DOHH2 (cell line): ENCODE data around the gene DDX60.
A peak's percentile ranks its signal among the peaks of the same experiment; 100 is the strongest.

Experiments
- H3F3A ChIP-seq: fragments of 200-600 bp; sonication (generic), shearing (Covaris generic); 2 replicates; pipeline ENCODE4 v1.6.0; 2016; ENCODE audit warnings: antibody characterized with exemption, mild to moderate bottlenecking; ENCODE audit not compliant: control insufficient read depth, insufficient read depth
- H3K27ac ChIP-seq: fragments of 200-600 bp; sonication (generic); 2 replicates; pipeline ENCODE4 v1.5.1; 2014; ENCODE audit warnings: low read depth, mild to moderate bottlenecking, low read length, moderate library complexity
- H3K27me3 ChIP-seq: fragments of 200-600 bp; sonication (generic); 2 replicates; pipeline ENCODE4 v1.6.1; 2014; ENCODE audit warnings: mild to moderate bottlenecking, low read length, mixed read lengths; ENCODE audit not compliant: control insufficient read depth
- H3K36me3 ChIP-seq: fragments of 200-600 bp; sonication (generic); 2 replicates; pipeline ENCODE4 v1.6.1; 2014; ENCODE audit warnings: mild to moderate bottlenecking, low read length, moderate library complexity, mixed read lengths; ENCODE audit not compliant: control insufficient read depth
- H3K4me1 ChIP-seq: fragments of 200-600 bp; sonication (generic); 2 replicates; pipeline ENCODE4 v1.6.1; 2014; ENCODE audit warnings: mild to moderate bottlenecking, low read length, mixed read lengths; ENCODE audit not compliant: control insufficient read depth
- H3K4me2 ChIP-seq: fragments of 200-600 bp; sonication (generic); 2 replicates; pipeline ENCODE4 v1.6.0; 2014; ENCODE audit warnings: mild to moderate bottlenecking, low read length, moderate library complexity
- H3K4me3 ChIP-seq: fragments of 200-600 bp; sonication (generic); 2 replicates; pipeline ENCODE4 v1.5.1; 2014; ENCODE audit warnings: mild to moderate bottlenecking, low read length, mixed read lengths
- H3K79me2 ChIP-seq: fragments of 200-600 bp; sonication (generic); 2 replicates; pipeline ENCODE4 v1.6.1; 2014; ENCODE audit warnings: mild to moderate bottlenecking, low read length, mixed read lengths; ENCODE audit not compliant: control insufficient read depth
- H3K9me2 ChIP-seq: fragments of 200-600 bp; sonication (generic); replicated peaks from 2 replicates; pipeline ENCODE4 v1.6.1; 2014; ENCODE audit warnings: mild to moderate bottlenecking, low read length, mixed read lengths; ENCODE audit not compliant: control insufficient read depth
- H3K9me3 ChIP-seq: fragments of 200-600 bp; sonication (generic); 2 replicates; pipeline ENCODE4 v1.6.1; 2014; ENCODE audit warnings: antibody characterized with exemption, low read length, mixed read lengths; ENCODE audit not compliant: control insufficient read depth, insufficient read depth
- H4K20me1 ChIP-seq: fragments of 200-600 bp; sonication (generic); 2 replicates; pipeline ENCODE4 v1.6.0; 2014; ENCODE audit warnings: low read depth, mild to moderate bottlenecking, antibody characterized with exemption, low read length, moderate library complexity; ENCODE audit not compliant: control insufficient read depth, insufficient read depth
- CTCF ChIP-seq: fragments of 200-600 bp; sonication (generic); IDR thresholded peaks from one replicate; pipeline ENCODE4 v1.5.1; 2014; ENCODE audit warnings: antibody characterized with exemption, mild to moderate bottlenecking, low read depth, low read length; ENCODE audit not compliant: poor library complexity, severe bottlenecking
- EZH2phosphoT487 ChIP-seq: fragments of 200-600 bp; sonication (generic); IDR thresholded peaks from 2 replicates; pipeline ENCODE4 v1.6.1; 2017; ENCODE audit warnings: borderline replicate concordance, mild to moderate bottlenecking, antibody characterized with exemption, low read length, moderate library complexity, mixed read lengths

The DDX60 gene

GRCh38 chr4:168183717-168184571, 134.6 kb downstream of the DDX60 start:
- Histone ChIP-seq H3K9me2 (no peaks in the 10 kb centered on the region), H3K4me3 (no peak overlapping the region), H3F3A (no peaks in the 10 kb centered on the region), H3K27me3 (no peaks in the 10 kb centered on the region), H3K27ac (no peak overlapping the region), H3K4me2 (no peak overlapping the region), H3K36me3 (no peaks in the 10 kb centered on the region), H3K9me3 (no peaks in the 10 kb centered on the region), H3K79me2 (no peaks in the 10 kb centered on the region), H4K20me1 (no peaks in the 10 kb centered on the region), H3K4me1 (no peaks in the 10 kb centered on the region)
- TF ChIP-seq EZH2phosphoT487 (no peak), CTCF (peak; percentile 44)

- Histone ChIP-seq H3K36me3 (no peaks in the 10 kb centered on the region), H3K4me2 (no peak overlapping the region), H3F3A (no peaks in the 10 kb centered on the region), H3K79me2 (no peaks in the 10 kb centered on the region), H3K9me3 (no peaks in the 10 kb centered on the region), H3K9me2 (no peaks in the 10 kb centered on the region), H4K20me1 (no peaks in the 10 kb centered on the region), H3K4me3 (no peak overlapping the region), H3K4me1 (no peaks in the 10 kb centered on the region), H3K27ac (no peak overlapping the region), H3K27me3 (no peaks in the 10 kb centered on the region)
- TF ChIP-seq CTCF (no peak), EZH2phosphoT487 (no peak)
These were observed 140.9 kb downstream of the DDX60 start for GRCh38 chr4:168177546-168178149.

GRCh38 chr4:168174308-168174707, 144.2 kb downstream of the DDX60 start:
- Histone ChIP-seq H3K9me3 (no peaks in the 10 kb centered on the region), H3K27ac (no peak overlapping the region), H3K4me3 (no peak overlapping the region), H3K27me3 (no peaks in the 10 kb centered on the region), H3K4me1 (no peaks in the 10 kb centered on the region), H3F3A (no peaks in the 10 kb centered on the region), H3K36me3 (no peaks in the 10 kb centered on the region), H3K79me2 (no peaks in the 10 kb centered on the region), H4K20me1 (no peaks in the 10 kb centered on the region), H3K4me2 (no peak overlapping the region), H3K9me2 (no peaks in the 10 kb centered on the region)
- no peak for TF ChIP-seq EZH2phosphoT487

- no peaks in the 10 kb centered on the region for H3K9me3 ChIP-seq
- no peak for TF ChIP-seq EZH2phosphoT487
- TF ChIP-seq CTCF = no peak
- no peak overlapping the region for H3K4me2 ChIP-seq
- no peak overlapping the region for H3K27ac ChIP-seq
- no peaks in the 10 kb centered on the region for H3F3A ChIP-seq
- H3K27me3 ChIP-seq = no peaks in the 10 kb centered on the region
- no peaks in the 10 kb centered on the region for H3K36me3 ChIP-seq
- no peaks in the 10 kb centered on the region for H4K20me1 ChIP-seq
- H3K4me1 ChIP-seq = no peaks in the 10 kb centered on the region
- H3K4me3 ChIP-seq = no peak overlapping the region
- no peaks in the 10 kb centered on the region for H3K9me2 ChIP-seq
- H3K79me2 ChIP-seq = no peaks in the 10 kb centered on the region
These were observed 150.8 kb downstream of the DDX60 start for GRCh38 chr4:168167714-168168284.
